Measurements from ENCODE around the gene SELENOT.
"Not testable (repeated sequence)": the region's sequence is repeated elsewhere in the genome, so short reads cannot be mapped to it uniquely, and the experiment has no call there.

Gene SELENOT

GRCh38 chr3:150603153-150603979, at the start of gene SELENOT:
SELENOT (plus strand) TSS chr3:150603321; CDS start chr3:150603363, 42 bp downstream.
- peak; percentile 98 for DNase-seq

- no peak for DNase-seq
Observed at GRCh38 chr3:150555859-150556436, 47.2 kb upstream of the SELENOT start.

- no peak for DNase-seq
Observed at GRCh38 chr3:150556792-150557191, 46.3 kb upstream of the SELENOT start.

- DNase-seq = no peak
Observed at GRCh38 chr3:150557725-150558124, 45.4 kb upstream of the SELENOT start.

- no peak for DNase-seq
Observed at GRCh38 chr3:150564243-150564642, 38.9 kb upstream of the SELENOT start.

GRCh38 chr3:150567328-150567727, 35.8 kb upstream of the SELENOT start:
- no peak for DNase-seq

- DNase-seq = no peak
Observed at GRCh38 chr3:150577855-150578254, 25.3 kb upstream of the SELENOT start.

GRCh38 chr3:150581174-150581573, 21.9 kb upstream of the SELENOT start:
- no peak for DNase-seq

GRCh38 chr3:150582620-150583019, 20.5 kb upstream of the SELENOT start:
- DNase-seq = no peak

GRCh38 chr3:150583028-150583427, 20.1 kb upstream of the SELENOT start:
- DNase-seq = no peak

GRCh38 chr3:150588027-150588830, 14.9 kb upstream of the SELENOT start:
- DNase-seq = no peak

GRCh38 chr3:150589759-150590158, 13.4 kb upstream of the SELENOT start:
- no peak for DNase-seq

GRCh38 chr3:150594150-150594549, 9.0 kb upstream of the SELENOT start:
- no peak for DNase-seq

- no peak for DNase-seq
Observed at GRCh38 chr3:150597646-150598045, 5.5 kb upstream of the SELENOT start.

- no peak for DNase-seq
Observed at GRCh38 chr3:150599611-150600297, 3.4 kb upstream of the SELENOT start.

- not testable (repeated sequence) for DNase-seq
Observed at GRCh38 chr3:150600647-150601530, 2.2 kb upstream of the SELENOT start.

GRCh38 chr3:150602426-150603152, 532 bp upstream of the SELENOT start:
- no peak for DNase-seq

GRCh38 chr3:150603980-150604319, 829 bp downstream of the SELENOT start:
- no peak for DNase-seq

GRCh38 chr3:150605998-150606641, 3.0 kb downstream of the SELENOT start:
- DNase-seq = no peak

- no peak for DNase-seq
Observed at GRCh38 chr3:150607267-150608065, 4.3 kb downstream of the SELENOT start.

Data from right hindlimb (tissue), 1 donor.